Measurements from ENCODE around the gene POU2AF3.
"Not testable (repeated sequence)": the region's sequence is repeated elsewhere in the genome, so short reads cannot be mapped to it uniquely, and the experiment has no call there.

Gene POU2AF3

GRCh38 chr11:111298413-111299100, at the start of gene POU2AF3:
TSS of gene POU2AF3 (plus strand) at chr11:111298546. CDS start at chr11:111298582, 36 bp downstream.
- DNase-seq, result no peak

DNA sequence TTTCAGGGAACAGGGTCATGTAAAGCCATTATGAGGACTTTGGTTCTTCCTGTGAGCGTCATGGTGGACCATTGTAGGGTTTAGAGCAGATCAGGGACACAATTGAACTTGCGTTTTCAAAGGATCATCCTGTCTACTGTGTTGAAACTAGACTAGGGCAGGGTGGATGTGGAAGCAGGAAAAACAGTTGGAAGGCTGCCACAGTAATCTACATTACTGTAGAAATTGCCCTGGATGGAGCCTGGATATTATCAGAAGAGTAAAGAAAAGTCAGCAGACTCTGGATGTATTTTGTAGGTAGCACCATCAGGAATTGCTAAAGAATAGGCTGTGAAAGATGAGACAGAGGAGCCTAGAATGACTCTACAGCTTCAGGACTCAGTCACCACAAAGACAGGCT, 47.4 kb upstream of the POU2AF3 start:
- no peak for DNase-seq

- no peak for DNase-seq
These were observed 45.2 kb upstream of the POU2AF3 start for GRCh38 chr11:111253131-111253530.

DNA sequence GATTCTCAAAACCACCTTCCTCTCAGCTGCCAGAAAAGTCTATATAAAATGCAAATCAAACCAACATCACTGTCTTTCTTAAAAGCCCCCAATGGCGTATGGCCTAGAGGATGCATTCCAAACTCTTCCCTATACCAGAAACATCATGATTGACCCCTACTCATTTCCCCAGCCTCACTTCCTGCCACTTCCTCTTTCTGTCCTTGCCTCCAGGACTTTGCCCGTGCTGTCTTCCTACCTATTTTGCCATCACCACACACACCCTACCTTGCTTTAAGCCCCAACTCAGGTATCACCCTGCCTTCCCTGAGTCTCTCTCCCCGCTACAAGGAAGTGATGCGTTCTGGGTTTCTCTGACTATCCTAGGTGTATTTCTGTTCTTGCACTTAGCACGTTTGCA, 44.7 kb upstream of the POU2AF3 start:
- no peak for DNase-seq

- no peak for DNase-seq
These were observed 40.3 kb upstream of the POU2AF3 start for GRCh38 chr11:111258046-111258445.

DNA sequence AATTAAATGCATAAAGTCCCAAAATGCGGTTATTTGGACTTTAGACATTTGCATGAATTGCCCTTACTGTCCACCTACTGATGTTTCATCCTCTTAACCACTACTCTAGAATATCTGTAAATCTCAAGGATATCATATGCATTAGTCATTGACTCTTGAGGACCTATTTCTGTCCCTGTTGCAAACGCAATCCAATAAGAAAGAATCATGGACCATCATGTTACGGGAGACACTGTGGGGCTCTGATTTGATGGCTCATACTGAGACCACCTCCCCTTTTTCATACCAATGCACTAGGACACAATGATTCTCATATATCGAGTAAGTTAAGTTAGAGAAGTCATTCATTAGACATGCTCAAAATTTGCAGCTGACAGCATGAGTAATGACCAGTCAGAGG, 38.5 kb upstream of the POU2AF3 start:
- no peak for DNase-seq

- no peak for DNase-seq
These were observed 37.5 kb upstream of the POU2AF3 start for GRCh38 chr11:111260811-111261210.

DNA sequence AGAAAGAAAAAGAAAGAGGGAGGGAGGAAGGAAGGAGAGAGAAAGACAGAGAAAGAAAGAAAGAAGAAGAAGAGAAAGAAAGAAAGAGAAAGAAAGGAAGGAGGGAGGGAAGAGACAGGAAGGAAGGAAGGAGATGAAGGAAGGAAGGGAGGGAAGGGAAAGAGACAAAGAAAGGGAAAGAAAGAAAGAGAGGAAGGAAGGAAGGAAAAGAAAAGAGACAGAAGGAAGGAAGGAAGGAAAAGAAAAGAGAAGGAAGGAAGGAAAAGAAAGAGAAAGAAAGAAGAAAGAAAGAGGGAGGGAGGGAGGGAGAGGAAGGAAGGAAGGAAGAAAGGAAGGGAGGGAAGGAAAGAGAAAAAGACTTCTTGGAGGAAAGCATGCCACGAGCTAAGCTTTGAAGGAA, 33.7 kb upstream of the POU2AF3 start:
- DNase-seq, result no peak

DNA sequence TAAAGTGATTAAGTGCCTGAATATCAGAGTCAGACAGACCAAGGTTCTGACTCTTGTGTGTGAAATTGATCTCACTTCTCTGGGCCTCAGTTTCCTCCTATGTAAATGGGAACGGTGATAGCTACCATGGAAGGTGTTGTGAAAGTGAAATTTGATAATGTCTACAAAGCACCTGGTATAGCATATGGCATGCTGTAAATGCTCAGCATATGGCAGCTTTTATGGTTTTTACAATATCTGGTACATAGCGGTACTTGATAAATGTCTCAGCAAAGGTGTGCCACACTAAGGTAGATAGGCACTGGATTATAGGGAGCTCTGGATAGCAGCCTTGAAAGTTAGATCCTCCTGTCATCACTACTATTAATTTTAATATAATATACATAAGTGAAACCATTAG, 32.9 kb upstream of the POU2AF3 start:
- DNase-seq, result no peak

DNA sequence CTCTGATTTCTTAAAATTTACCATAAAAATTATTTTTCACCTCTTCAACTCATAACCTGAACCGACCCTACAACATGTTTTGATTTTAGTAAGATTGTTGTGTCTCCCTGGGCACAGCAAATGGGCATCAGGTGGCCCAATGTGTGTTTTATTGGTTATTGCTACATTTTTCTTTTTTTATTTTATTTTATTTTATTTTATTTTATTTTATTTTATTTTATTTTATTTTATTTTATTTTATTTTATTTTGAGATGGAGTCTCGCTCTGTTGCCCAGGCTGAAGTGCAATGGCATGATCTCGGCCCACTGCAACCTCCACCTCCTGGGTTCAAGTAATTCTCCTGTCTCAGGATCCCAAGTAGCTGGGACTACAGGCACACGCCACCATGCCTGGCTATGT, 30.0 kb upstream of the POU2AF3 start:
- DNase-seq, result not testable (repeated sequence)

DNA sequence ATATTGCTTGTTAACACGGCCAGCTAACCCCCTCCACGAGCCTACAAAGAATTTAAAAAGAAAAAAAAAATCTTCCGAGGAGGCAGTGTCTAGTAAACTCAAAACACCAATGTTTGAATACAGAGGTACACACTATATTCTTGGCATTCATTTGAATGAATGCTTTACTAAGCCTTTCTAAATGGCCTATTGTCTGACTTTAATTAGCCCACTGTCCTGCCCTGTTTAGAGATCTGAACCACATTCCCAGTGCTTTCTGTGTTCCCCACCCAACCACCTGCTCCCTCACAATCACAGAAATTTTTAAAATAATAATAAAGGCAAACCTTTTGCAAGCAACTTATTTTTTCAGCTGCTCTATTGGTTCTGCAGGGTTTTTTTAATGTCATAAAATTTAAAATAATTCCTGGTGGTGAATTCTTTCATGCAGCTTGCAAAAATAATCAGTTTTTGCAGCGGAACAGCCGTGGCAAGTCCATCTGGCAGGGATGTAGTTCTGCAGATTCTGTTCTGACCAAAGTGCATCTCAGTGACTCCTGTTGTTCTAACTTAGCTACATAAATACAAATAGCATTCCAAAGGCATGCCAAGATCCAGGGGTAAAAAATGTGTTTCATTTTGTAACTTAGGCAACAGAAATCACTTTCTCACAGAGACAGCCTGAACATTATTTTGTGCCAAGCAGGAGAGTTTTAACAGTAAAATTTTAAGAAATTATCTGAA, 29.0 kb upstream of the POU2AF3 start:
- DNase-seq, result no peak

GRCh38 chr11:111272420-111272819, 25.9 kb upstream of the POU2AF3 start:
- DNase-seq, result no peak

- DNase-seq, result no peak
These were observed 15.7 kb upstream of the POU2AF3 start for GRCh38 chr11:111282562-111283075.

DNA sequence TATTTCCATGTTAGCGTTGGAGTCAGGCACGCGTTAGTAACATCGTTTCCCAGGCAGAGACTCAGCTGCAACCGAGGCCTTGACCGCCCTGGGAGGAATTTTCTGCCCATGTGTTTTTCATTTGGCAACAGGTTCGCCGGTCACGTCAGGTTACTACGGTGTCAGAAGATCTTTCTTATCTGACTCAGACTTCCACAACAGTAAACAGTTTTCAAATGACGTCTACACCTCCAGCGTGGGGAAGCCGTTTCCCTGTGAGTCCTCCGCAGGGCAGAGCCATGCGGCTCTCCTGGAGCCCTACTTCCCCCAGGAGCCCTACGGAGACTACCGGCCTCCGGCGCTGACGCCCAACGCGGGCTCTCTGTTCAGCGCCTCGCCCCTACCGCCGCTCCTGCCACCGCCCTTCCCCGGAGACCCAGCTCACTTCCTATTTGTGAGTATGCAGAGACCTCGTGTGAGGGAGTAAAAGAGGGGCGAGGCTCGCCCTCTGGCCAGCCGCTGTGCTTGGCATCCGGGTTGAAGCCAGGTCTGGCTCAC, 14.3 kb upstream of the POU2AF3 start:
- no peak for DNase-seq

DNA sequence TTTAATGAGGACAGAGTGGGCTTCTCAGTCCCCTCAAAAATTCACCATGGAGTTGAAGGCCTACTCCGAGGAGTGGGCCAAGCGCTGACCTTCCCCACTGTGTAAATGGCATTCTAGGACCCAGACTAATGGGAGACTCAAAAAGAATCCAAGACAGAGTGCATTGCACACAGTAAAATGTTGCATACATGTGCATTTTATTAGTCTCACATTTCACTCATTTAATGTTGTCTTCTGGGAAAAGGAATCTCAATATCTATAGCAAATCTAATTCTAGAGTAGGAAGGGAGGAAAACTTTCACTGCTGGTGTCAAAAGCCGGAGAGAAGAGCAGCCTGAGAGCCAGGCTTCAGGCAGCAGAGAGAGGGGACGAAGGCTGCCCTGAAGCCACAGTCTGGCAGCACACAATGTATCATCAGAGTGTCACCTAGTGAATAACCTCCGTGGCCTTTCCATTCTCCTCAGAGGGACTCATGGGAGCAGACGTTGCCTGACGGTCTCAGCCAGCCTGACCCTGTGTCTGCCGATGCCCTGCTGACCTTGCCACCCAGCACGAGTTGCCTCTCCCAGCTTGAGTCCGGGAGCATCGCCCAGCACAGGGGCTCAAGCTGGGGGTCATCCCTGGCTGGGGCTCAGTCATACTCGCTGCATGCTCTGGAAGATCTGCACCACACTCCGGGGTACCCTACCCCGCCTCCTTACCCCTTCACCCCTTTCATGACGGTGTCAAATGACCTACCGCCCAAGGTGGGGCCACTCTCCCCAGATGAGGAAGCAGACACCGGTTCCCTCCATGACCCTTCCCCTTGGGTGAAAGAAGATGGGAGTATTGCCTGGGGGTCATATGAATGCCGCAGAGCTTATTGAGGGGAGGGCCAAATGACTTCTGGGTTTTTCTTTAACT, 12.9 kb upstream of the POU2AF3 start:
- DNase-seq, result no peak

- DNase-seq, result no peak
These were observed 6.6 kb upstream of the POU2AF3 start for GRCh38 chr11:111291764-111292163.

DNA sequence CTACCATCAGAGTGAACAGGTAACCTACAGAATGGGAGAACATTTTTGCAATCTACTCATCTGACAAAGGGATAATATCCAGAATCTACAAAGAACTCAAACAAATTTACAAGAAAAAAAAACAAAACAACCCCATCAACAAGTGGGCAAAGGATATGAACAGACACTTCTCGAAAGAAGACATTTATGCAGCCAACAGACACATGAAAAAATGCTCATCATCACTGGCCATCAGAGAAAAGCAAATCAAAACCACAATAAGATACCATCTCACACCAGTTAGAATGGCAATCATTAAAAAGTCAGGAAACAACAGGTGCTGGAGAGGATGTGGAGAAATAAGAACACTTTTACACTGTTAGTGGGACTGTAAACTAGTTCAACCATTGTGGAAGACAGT, 5.9 kb upstream of the POU2AF3 start:
- not testable (repeated sequence) for DNase-seq

GRCh38 chr11:111296196-111296595, 2.1 kb upstream of the POU2AF3 start:
- no peak for DNase-seq

GRCh38 chr11:111297696-111298095, 650 bp upstream of the POU2AF3 start:
- no peak for DNase-seq

DNA sequence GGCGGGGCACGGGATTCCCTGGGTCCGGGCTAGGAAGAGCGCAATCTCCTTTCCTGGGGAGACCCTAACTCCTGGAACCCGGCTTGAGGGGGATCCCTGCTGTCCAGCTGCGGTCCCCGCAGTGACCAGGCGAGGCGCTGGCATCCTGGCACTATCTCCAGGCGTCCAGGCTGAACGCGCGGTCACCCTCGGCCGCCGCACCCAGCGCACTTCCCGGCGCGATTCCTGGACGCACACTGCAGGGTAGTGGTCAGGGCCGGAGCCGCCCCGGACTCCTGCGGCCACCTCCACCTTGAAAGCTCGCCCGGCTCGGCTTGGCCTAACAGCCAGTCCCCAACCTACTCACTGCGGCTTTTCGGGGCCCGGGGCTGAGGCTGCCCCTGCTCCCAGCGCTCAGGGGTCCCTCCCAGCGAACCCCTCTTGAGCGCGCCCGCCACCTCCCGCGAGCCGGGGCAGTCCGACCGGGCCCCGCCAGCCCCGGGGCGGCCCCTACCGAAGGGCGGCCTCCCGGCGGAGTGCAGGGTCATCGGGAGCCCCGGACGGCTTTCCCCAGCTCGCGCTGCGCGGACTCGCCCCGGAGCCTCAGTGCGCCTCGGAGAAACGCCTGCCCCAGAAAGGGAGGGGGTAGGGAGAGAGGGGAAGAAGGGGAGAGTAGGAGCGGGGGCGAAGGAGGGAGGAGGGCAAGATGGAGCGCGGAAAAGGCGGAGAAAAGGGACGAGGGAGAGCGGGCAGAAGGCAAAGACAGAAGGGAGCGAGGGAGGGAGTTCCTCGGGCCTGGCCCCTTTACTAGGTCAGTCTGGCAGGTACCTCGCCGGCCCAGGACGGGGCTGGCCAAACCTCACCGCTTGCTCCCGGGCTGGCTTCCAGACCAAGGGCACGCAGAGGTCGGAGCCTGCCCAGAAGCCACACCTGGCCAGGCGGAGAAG, 1.0 kb downstream of the POU2AF3 start:
- no peak for DNase-seq

DNA sequence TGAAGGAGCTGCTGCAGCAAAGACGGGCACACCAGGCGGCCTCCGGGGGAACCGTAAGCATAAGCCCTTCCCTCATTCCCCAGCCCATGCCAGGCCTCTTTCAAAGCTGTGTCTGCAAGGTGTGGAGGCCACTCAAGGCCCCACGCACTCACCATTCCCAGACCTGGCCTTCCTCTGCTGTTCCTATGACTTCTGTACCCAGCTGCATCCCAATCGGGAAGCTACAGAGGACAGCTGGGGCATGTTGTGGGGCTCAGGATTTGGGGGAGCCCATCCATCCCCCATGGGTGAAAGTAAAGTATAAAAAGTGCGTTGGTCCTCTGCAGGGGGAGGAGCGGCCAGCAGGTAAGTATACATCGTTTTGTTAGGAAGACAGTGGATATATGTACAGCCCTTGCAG, 2.2 kb downstream of the POU2AF3 start:
- no peak for DNase-seq
